BE2C (cell line): Measurements from ENCODE around the gene PTPRD.

ENCODE experiments used
- DNase-seq: peaks from one replicate; pipeline ENCODE4 v3.0.0-alpha.2; 2020
- H3K27me3 ChIP-seq: fragments of 250-450 bp; sonication (Bioruptor Pico); 2 replicates; pipeline ENCODE4 v1.5.1; 2020; ENCODE audit warnings: mild to moderate bottlenecking
- H3K36me3 ChIP-seq: fragments of 250-450 bp; sonication (Bioruptor Pico); 2 replicates; pipeline ENCODE4 v1.5.1; 2020; ENCODE audit warnings: mild to moderate bottlenecking
- H3K4me1 ChIP-seq: fragments of 250-450 bp; sonication (Bioruptor Pico); 2 replicates; pipeline ENCODE4 v1.5.1; 2020
- H3K4me3 ChIP-seq: 2 replicates; pipeline ENCODE4 v1.5.1; 2011; ENCODE audit warnings: low read depth, low read length
- H3K9me3 ChIP-seq: fragments of 250-450 bp; sonication (Bioruptor Pico); 2 replicates; pipeline ENCODE4 v1.5.1; 2020
- TF ChIP-seq, protein P1 (sequence below): IDR thresholded peaks from 2 replicates; pipeline ENCODE4 v1.5.1; 2012; ENCODE audit warnings: mild to moderate bottlenecking, low read depth, low read length

The PTPRD gene

DNA sequence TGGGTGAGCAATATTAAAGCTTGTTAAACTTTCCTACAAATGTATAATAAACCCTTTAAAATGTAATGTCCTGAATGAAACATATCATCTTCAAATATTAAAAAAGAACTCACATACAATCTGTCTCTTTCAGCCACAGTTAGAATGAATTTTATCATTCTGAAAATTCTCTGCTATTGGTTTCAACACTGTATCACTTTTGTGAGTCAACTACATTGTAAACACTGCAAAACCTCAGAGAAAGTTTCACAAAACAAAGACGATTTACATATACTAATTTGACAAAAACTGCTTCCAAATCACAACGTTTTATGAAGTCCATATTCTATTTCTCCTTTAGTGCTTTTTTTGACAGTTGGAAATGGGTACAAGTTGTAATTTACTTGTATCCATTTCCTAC lies 1781.2 kb downstream of the PTPRD start:
- Histone ChIP-seq H3K4me1 (no peaks in the 10 kb centered on the region), H3K9me3 (no peaks in the 10 kb centered on the region; the same call in 1 of the 2 replicates), H3K36me3 (no peaks in the 10 kb centered on the region), H3K27me3 (no peaks in the 10 kb centered on the region), H3K4me3 (no peak overlapping the region)
- TF ChIP-seq, protein P1, sequence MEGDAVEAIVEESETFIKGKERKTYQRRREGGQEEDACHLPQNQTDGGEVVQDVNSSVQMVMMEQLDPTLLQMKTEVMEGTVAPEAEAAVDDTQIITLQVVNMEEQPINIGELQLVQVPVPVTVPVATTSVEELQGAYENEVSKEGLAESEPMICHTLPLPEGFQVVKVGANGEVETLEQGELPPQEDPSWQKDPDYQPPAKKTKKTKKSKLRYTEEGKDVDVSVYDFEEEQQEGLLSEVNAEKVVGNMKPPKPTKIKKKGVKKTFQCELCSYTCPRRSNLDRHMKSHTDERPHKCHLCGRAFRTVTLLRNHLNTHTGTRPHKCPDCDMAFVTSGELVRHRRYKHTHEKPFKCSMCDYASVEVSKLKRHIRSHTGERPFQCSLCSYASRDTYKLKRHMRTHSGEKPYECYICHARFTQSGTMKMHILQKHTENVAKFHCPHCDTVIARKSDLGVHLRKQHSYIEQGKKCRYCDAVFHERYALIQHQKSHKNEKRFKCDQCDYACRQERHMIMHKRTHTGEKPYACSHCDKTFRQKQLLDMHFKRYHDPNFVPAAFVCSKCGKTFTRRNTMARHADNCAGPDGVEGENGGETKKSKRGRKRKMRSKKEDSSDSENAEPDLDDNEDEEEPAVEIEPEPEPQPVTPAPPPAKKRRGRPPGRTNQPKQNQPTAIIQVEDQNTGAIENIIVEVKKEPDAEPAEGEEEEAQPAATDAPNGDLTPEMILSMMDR, result no peak
- DNase-seq, result no peak

DNA sequence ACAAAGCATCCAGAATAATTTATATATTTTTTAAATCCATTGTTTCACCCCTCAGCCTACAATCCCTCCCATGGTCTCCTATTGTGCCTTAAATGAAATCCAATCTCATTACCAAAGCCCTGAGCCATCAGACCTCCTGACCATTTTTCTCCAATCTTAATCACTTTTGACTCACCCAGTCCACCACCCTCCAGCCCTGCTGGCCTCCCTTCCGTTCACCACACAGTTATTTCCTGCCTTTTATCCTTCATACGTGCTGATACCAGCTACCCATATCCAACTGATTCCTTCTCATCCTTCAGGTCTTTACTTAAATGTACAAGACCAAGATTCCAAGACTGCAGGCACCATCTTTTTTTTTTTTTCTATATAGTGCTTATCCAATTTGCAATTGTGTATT lies 1786.5 kb downstream of the PTPRD start:
- H3K4me3 ChIP-seq, result no peak overlapping the region
- TF ChIP-seq, protein P1, result no peak
- no peaks in the 10 kb centered on the region for H3K4me1 ChIP-seq
- no peaks in the 10 kb centered on the region for H3K36me3 ChIP-seq
- no peaks in the 10 kb centered on the region for H3K27me3 ChIP-seq
- H3K9me3 ChIP-seq, result no peaks in the 10 kb centered on the region
- no peak for DNase-seq

DNA sequence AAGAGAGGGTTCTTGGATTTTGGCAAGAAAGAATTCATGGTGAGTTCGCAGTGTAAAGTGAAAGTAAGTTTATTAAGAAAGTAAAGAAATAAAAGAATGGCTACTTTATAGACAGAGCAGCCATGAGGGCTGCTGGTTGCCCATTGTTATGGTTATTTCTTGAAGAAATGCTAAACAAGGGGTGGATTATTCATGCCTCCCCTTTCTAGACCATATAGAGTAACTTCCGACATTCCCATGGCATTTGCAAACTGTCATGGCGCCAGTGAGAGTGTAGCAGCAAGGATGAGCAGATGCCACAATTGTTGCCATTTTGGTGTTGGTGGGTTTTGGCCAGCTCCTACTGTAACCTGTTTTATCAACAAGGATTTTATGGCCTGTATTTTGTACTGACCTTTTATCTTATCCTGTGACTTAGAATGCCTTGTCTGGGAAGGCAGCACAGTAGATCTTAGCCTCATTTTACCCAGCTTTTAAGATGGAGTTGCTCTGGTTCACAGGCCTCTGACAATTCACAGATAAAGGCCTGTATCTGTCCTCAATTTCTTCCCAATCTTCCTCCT lies 1787.1 kb downstream of the PTPRD start:
- DNase-seq, result no peak
- H3K4me1 ChIP-seq, result no peaks in the 10 kb centered on the region

DNA sequence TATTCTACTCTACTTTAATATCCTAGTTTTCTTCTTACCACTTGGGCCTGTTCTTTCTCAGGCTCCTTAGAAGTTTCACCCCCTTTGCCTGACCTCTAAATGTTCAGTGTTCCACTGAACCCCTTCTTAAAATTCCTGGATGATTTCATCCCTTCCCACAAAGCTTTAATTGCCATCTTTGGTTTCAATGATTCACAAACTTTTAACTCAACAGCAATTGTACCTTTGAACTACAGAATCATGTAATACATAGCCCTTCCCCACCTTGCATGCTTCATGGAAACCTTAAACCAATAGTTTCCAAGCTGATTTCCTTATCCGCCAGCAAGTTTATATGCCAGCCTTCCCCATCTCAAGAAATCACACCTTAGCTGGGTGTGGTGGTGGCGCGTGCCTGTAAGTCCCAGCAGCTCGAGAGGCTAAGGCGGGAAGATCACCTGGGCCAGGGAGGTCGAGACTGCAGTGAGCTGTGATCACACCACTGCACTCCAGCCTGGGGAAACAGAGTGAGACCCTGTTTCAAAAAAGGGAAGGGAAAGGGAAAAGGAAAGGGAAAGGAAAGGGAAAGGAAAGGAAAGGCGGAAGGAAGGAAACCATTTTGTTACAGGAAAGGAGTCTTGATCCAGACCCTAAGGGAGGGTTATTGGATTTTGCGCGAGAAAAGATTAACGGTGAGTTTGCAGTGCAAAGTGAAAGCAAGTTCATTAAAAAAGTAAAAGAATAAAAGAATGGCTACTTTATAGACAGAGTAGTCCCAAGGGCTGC lies 1789.5 kb downstream of the PTPRD start:
- H3K9me3 ChIP-seq, result no peaks in the 10 kb centered on the region
- no peak overlapping the region for H3K4me3 ChIP-seq
- no peak for DNase-seq
- H3K27me3 ChIP-seq, result no peaks in the 10 kb centered on the region
- H3K4me1 ChIP-seq, result no peaks in the 10 kb centered on the region
- H3K36me3 ChIP-seq, result no peaks in the 10 kb centered on the region
- TF ChIP-seq, protein P1, result no peak

More for the DNA sequence above, 1787.1 kb downstream of the PTPRD start:
- Histone ChIP-seq H3K36me3 (no peaks in the 10 kb centered on the region), H3K9me3 (no peaks in the 10 kb centered on the region), H3K4me3 (no peak overlapping the region), H3K27me3 (no peaks in the 10 kb centered on the region)
- TF ChIP-seq, protein P1, result no peak

DNA sequence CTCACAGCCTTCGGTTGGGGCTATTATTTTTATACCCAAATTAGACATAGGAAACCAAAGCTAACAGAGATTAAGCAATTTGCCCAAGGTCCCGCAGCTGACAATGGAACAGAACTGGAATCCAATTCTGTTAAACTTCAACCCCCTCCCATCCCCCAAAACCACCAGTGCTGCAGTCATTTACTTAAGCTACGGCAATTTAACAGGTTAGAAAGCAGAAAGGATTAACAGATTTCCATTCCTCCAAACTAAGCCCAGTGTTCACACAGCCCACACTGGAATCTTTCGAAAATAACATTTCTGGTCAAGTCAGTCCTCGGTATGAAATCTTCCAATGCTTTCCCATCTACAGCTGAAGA lies 1790.2 kb downstream of the PTPRD start:
- no peaks in the 10 kb centered on the region for H3K4me1 ChIP-seq
- H3K36me3 ChIP-seq, result no peaks in the 10 kb centered on the region
- no peaks in the 10 kb centered on the region for H3K9me3 ChIP-seq
- no peaks in the 10 kb centered on the region for H3K27me3 ChIP-seq
- no peak for DNase-seq
- no peak overlapping the region for H3K4me3 ChIP-seq
- TF ChIP-seq, protein P1, result no peak
